Stimulated activated CD4-positive, alpha-beta T cell treated with anti-CD3 and anti-CD28 coated beads, Interleukin-15, amount 100 ng/mL, for 48 hours (primary cell): ENCODE data around the gene S100PBP.

Experiments
- DNase-seq, 2 donors: peaks; one replicate each; pipeline ENCODE4 v3.0.0-alpha.2; 2020; ENCODE audit warnings: low read depth in 2 of 2

Gene S100PBP

DNA sequence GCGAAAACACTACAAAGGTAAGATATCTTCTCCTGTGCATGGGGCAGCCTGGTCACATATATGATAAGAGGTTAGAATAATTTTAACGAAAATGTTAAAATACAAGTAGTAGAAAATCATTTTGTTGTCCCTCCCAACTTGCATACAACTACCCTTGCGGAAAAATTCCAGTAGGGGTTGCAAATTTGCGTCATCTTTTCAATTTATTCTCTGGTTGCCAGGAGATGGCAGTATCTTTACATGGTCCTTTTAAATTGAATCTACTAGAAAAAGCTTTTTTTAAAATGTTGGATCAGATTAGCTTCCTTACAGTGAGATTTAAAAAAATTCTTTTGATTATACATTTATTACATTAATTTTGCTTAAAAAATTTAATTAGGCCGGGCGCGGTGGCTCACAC is 10.9 kb downstream of the S100PBP start:
- DNase-seq = no peak

DNA sequence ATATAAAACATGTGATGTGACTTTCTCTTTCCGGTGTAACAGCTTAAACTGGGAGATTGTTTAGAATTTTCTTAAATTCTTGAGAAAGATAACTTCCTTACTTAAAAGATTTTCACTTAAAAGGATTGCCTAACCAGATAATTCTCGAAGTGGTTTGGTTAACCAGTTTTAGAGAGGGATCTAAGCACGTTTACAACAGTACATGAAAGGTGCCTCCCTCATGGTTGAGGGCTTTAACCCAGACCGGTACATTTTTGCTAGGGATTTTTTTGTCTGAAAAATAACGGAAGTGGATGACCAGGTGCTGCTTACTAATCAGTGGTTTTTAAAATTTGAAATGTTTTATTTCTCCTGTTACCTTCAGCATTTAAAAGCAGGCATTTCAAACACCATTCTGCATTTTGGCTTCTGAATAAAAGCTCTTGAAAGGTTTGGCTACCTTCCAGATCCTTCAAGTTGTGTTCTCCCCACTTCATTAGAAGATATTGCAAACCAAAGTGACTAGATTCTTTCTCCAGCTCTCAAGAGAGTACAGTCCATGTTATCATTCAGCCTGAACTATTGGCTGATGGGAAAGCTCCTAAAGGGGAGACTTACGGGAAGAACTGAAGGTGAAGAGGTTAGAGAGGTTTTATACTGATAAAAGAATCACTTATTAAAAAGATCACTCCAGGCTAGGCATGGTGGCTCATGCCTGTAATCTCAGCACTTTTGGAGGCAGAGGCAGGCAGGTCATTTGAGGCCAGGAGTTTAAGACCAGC is 12.8 kb downstream of the S100PBP start:
- no peak for DNase-seq

DNA sequence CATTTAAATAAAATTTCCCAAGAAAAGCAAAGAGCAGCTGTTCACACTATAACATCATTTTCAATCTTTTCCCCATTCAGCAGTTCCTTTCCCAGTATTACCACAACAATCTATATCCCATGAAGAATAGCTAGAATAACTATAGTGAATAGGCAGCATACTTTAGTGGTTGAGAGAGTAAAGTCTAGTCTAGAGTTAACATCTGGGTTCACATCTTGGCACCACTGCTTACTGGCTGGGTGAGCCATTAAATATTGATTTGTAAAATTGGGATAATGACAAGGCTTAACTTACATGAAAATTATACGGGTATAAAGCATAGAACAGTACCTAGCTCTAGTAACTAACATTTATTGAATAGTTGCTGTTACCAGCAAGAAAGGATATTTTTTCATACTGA is 14.4 kb downstream of the S100PBP start:
- no peak for DNase-seq

DNA sequence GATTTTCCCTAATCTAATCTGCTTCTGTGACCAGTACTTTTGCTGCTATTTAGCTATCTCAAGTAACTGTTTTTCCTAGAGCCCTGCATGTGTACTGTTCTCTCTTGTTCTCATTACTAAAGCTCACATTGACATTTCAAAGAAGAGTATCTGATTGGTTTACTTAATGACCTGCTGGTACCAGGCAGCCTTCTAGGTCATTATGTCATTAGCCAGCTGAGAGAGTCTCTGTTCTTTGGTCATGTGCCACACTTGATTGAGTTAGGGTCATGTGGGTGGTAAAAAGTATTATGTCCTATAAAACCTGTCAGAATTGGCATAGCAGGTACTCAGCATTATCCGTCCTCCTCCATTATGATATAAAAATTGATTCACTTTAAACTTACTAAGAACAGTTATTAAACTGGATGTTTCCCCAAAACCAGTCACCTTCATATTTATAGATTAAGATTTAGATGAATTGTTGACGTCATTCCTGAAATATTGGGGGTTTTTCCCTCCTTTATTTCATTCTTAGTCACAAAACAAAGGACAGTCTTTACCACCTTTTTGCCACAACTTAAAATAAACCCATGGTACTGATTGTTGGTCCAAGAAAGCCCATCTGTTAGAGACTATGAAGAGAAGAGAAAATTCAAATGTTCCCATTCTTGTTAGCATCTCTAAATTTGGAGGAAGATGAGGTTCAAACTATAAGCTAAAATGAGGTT is 31.1 kb downstream of the S100PBP start:
- no peak for DNase-seq

DNA sequence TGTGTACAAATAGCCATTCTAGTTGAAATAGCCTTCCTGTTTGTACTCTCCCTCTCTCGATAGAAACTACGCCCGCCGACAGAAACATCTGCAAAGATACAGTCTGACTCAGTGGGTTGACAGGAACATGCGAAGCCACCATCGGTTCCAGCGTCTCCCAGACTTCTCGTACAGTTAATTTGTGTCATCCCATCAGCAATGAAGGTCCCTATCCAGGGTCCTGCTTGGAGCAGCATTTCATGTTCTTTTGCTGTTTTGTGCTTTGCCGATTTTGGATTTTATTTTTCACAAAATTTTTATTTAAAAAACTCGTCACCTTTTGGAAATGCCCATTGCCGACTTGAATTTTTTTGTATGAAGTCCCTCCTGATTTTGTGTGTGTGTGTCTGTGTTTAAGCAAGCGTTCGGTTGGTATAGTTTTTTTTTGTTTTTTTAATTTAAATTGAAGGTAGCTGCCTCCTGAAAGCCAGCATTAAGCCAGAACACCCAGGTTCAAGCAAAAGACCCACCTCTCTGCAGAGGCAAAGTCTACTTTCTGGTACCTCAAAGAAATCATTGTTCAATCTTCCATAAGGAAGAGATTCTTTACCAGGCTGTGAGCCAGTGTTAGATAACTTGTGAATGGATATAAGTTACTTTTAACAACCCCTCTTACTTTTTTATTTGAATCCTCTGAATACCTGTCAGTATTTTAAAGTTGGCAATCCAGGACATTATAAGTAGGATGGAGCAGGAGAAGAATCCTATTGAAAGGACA is 38.6 kb downstream of the S100PBP start:
- DNase-seq = no peak

DNA sequence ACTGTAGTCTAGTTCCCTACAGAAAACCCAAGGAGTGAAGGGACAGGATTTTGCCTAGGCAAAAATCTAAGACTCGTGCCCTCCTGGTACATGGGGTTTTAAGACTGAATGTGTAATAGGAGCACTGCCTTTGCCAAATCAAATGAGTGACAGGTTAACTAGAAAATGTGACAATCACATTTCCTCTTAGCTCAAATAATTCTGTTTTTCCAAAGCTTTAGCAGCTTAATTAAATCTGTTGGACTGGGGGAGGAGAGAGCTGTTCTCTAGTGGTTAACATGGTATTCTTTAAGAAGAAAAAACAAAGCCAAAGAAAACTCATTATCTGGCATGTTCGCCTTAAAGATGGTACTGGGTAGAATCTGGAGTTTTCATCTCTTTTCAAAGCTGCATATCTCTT is 40.7 kb downstream of the S100PBP start:
- no peak for DNase-seq

DNA sequence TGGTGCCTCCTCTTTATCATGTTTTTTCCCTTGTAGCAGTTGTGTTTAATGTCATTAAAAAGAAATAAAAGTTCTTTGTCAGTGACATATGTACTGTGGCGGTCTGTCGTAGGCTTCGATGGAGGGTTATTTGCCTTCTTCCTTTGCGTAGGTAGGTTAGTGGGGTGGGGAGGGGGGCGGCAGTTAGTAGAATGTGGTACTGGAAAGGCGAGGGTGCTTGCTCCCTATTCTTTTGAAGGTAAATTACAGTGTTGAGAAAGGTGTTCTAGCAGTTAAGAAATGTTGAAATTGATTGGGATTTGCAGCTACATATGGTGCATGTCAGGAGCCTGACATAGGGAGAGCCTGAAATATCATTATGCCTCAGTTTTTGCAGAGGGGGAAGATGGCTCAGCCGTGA is 41.3 kb downstream of the S100PBP start:
- DNase-seq = no peak

DNA sequence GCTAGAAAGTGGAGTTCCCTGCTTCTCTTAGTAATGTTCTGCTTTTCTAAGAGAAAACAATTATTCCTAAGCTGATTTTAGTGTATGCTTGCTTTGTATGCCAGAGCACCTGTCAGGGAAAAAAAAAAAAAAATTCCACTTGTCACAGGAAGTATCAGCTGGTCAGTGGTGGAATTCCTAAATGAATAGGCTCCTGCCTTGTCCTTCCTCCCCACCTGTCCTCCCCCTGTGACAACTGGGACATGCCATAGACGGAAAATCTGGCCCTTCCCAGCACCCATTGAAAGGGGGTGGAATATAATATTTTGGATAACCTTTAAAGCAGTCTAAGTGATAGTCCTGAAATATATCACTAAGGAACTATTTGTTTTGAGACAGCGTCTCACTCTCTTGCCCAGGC is 42.5 kb downstream of the S100PBP start:
- no peak for DNase-seq

DNA sequence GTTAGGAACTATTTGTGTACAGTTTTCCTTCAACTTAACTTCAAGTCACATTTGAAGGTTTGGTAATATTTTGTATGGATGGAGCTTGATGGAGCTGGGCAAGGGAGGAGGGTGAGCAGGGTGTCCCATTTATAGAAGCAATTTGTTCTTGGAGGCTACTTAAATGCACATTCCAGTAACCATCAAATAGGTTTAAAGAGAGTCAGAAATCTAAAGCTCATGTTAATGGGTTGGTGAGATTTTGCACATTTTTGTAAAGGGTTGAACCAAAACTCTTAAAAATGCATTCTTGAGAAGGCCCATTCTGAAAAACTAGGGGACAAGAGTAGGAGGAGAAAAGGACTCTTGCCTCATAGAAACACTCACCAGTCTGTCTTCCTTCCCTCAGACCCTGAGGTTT is 43.1 kb downstream of the S100PBP start:
- no peak for DNase-seq

DNA sequence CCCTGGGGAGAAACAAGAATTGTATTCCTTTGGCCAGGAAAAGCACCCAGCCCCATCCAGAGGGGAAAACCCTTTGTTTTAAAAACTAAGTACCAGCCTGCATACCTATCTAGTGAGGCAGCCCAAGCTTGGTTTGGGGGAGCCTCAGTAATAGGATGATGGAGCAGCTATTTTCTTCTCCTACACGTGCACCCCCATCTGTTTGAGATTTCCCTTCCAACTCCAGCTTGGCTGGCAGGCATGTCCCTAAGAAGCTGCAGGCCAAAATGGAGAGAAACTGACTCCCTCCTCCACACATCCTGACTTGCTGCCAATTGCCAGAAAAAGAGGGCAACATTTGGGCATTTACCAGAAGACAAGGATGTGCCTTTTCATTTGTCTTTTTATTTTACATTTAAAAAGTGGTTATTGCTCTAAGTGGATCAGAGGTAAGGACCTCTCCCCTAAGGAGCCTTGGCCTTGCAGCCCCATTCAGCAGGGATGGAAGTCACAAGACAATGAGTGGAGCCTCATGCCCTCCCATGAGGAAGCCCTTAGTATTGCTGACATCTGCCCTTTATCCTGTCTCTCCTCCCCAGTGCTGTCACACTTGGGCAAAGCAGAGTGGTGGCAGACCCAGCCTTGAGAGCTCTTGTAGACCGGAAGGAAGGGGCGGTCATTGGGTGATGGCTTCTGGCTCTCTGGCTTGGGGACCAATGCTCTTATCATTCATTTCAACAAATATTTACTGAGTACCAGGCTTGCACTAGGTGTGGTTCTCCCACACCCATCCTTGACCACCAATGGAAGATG is 44.6 kb downstream of the S100PBP start:
- no peak for DNase-seq

DNA sequence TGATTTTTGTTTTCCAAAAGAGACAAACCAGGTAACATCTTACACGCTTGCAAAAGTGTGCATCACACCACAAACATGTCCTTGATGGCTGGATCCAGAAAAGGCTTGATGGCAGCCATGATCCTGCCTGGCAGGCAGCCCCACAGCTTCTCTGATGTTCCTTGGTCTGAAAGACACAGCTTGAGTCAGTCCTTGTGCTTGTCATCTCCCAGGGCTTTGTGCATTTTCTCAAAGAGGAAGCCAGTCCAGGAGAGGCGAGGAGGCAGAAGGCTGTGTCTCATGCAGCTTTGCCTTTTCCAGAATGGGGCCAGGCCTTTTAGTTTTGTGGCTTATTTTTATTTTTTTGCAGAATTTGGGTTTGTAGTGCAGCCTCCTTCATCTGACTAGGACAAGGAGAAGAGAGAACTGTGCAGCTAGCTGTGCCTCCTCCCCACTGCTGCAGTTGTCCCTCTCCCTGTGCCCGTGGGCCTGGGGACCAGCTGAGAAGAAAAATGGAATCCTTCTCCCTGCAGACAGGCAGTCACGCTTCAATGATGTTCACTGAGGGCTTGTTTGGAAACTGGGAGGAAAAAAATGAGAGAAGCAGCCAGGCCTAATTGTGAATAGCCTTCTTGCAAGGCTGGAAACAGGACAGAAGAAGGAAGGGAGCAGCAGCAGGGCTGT is 45.9 kb downstream of the S100PBP start:
- no peak for DNase-seq

DNA sequence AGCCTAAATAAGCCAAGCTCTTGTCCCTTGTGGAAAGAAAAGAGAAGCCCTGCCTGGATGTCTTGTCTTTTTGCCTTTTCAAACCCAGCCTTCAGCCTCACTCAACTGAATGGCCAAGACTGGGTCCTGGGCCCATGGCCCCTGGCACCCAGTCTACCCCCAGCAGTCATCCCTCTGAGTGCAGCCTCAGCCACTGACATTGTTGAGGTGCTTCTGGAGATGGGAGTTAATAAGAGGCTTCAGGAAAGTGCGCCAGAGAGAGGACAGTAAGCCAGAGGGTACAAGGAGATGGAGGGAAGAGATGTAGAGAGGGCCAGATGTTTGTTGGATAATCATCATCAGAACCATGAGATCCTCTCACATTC is 46.4 kb downstream of the S100PBP start:
- DNase-seq = no peak

DNA sequence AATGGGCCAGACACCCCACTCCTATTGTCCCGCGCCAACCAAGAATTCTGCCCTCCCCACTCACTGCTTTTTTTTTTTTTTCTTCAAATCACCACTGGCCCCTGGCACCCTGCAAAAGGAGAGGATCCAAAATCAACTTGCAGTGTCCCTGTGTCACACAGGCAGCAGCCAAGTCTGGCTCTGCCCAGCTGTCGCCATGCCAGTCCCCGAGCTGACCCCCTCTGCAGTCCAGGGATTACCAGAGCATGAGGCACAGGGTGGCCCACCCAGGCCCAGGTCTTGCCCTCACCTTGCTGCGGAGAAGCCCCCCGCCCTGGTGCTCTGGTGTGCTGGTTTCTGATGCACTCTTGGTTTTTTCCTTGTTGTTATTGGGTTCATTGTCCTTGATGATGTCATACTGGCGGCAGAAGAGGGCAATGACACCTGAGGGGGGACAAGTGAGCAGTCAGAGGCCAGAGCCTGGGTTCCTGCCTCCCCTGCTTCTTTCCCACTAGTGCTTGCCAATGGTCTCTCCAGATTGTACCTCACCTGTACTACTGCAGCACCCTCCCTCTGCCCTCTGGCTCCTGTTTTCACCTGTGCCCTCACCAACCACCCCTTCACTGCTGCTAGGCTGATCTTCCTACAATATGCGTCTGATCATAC is 47.0 kb downstream of the S100PBP start:
- no peak for DNase-seq

DNA sequence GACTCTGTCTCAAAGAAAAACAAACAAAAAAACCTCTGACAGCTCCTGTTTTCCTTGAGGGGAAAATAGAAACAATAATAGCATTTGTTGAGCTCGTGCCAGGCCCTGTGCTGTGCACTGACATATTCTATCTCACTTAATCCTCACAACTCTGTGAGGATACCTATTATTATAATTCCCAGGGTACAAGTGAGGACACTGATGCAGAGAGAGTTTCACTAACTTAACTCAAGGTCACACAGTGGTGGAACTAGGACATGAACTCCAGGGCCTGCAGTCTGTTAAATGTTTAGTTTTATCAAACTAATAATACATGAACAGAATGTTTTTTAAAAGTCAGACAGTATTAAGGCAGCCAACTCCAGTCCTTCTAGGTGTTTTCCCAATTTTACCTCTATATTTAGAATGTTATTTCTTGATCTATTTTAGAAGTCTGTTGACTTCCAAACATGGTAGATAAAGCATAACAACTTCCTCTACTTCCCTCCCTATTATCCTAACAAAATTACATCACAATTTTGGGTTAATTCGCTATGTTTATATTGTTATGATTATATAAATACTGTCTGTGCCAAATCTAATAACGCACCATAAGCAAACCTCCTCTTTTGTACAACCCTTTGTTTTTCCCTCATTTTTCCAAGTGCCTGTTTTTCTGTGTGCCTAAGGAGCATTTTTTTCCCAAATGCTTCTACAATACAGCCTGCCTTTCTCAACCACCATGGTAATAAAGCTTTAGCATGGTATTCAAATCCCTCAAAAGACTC is 48.4 kb downstream of the S100PBP start:
- DNase-seq = no peak

DNA sequence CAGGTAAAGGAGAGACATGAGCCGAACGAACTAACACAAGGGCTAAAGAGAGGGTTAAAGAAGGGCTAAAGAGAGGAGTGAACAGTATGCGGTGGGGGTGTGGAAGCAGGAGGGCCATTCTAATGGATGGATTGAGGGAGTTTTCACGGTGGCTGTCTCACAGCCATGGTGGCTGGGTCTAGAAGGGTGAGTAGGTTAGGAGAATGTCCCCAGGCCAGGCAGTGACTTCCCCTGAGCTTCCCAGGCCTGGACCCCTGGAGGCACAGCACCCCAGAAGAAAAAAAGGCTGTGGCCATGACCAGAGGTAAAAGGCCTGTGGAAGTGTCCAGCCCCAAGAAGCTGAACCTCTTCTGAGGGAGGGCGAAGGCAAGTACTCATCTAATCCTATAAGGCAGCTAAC is 49.7 kb downstream of the S100PBP start:
- DNase-seq = no peak

DNA sequence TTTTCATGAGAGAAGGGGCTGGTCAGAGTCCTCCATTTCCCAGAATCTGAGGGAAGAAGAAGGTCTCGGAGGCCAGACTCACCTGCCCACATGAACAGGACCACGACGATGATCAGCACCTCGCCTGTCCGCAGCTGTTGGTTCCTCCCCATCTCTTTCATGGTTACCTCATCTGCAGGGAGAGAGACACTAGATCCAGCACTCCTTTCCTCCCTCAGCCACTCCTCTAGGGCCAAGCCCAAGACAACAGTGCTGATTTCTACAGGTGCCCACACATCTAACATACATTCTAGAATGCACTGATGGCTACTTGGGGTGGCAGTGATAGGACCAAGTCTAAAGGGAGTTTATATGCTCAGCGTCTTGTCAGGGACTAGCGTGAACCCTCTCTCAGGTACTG is 50.2 kb downstream of the S100PBP start:
- no peak for DNase-seq

DNA sequence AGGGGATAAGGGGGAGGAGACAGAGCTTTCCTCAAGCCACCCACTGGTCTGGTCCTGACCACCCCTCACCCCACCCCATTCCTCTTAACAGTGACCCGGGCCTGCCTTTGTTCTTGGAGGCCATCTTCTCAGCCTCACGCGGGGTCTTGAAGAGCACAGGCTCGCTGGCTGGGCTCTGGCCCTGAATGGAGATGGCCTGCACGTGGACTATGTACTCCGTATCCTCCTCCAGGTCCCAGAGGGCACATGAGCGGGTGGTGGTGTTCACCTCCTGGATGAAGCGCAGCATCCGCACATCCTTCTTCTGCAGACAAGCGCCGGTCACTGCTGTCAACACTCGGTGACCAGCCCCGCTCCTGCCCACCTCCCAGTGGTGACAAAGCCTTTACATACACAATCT is 50.6 kb downstream of the S100PBP start:
- no peak for DNase-seq

DNA sequence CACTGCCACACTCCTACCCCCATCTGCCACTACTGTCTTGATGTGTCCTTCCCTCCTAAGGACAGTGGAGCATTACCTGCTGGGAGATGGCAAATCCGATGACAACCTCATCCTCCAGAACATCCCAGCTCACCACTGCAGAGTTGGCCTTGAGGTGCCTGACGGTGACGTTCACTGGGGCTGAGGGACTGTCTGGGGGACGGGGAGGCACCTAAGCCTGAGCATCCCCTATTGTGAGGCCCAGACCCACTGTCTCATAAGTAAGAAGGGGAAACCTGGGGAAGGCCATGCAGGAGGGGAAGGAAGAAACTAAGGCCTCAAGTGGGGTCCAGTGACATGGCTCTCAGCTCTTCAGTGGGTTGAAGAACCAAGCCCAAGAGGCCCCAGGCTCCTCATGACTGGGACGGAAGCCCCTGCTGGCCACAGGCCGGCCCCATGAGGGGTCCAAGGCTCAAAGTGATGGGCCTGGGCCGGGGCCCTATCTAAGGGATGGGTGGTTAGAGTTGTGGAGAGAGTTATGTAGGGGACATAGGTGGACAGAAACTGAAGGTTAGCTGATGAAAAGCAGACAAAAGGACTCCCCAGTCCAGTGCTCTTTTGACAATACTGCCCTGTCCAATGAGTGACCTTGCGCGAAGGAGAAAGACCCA is 51.5 kb downstream of the S100PBP start:
- no peak for DNase-seq

DNA sequence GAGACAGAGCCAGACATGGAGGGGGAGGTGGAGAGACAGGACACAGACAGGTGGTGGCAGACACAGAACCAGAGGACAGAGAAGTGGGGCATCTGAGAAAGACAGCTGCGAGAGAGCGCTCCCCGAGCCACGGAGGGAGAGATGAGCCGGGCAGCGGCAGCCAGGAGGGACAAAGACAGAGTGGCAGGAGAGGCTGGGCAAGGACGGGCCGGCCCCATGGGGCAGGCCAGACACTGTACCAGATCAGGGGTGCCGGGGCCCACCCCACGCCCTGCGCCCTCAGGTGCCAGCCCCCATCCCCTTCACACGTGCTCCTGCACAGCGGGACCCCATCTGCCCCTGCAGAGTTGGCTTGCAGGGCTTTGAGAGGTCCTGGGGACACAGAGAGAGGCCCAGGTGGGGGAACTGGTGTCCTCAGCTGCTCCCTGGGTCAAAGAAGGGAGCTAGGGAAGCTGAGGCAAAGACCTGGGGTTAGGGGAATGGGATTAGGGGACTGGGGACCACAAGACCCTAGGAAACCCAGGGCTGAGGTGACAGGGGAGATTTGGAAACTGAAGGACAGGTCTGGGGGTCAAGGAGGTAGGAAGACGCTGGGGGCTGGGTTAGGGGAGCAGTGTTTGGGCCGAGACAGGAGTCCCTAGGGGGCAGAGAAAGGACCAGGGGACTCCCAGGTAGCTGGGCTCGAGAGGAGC is 52.6 kb downstream of the S100PBP start:
- DNase-seq = no peak
